Measurements from ENCODE around the gene DDX60.

Gene DDX60

DNA sequence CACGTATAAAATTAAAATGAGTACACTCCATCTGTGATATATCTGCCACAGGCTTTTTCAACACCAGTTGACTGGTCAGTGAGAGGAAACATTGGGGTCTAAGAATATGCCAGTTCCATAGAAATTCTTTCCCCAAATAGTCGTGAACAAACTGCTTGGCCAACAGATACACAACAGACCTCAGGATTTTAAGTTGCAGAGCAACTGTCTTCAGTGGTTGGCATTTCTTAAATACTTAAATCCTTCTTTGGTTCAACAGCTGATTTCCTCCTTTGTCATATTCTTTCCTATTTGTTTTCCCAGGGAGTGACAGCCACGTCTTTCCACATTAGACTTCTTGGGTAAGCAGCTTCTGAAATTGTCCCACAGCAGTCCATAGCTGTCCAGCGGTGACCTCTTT is 7.0 kb upstream of the DDX60 start:
- Histone ChIP-seq H3K36me3 (no peaks in the 10 kb centered on the region), H3K9me3 (no peaks in the 10 kb centered on the region), H3K4me3 (ENCODE audit: low read depth, low read length) (no peak overlapping the region), H3K4me1 (no peaks in the 10 kb centered on the region), H3K27me3 (no peaks in the 10 kb centered on the region)
- no peak for TF ChIP-seq CTCF (IDR thresholded peaks at IDR 0.05; ENCODE audit: low read depth, low read length)
- DNase-seq, result no peak

- Histone ChIP-seq H3K9me3 (no peaks in the 10 kb centered on the region), H3K27me3 (no peaks in the 10 kb centered on the region), H3K36me3 (no peaks in the 10 kb centered on the region), H3K4me1 (no peaks in the 10 kb centered on the region), H3K4me3 (ENCODE audit: low read depth, low read length) (no peak overlapping the region)
- no peak for DNase-seq
- no peak for TF ChIP-seq CTCF (IDR thresholded peaks at IDR 0.05; ENCODE audit: low read depth, low read length)
These were observed 2.5 kb upstream of the DDX60 start for GRCh38 chr4:168321006-168321405.

DNA sequence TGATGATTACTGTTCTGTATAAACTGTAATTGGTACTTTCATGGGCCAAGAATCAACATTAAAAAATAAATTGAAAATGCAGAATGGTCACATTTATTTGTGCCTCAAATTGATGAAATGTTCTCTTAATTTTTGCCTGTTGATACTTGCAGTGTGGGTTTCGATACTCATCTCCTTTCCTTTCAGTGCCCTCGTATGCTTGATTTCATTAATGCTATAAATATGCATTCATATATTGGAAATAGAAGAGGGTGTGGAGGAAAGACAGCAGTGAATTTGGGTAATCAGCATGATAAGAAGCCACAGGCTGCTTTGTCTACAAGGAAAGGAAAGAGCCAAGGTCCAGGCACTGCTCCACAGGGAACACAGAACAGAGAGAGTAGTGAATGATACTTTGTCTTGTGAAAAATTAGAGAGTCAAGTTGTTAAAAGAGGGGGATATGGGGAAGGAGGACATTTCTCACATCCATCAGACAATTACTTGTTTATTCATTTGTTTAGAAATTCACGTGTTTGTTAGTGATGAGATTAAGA is 1.0 kb upstream of the DDX60 start:
- Histone ChIP-seq H3K4me3 (ENCODE audit: low read depth, low read length) (no peak overlapping the region; the same call in 1 of the 2 replicates), H3K9me3 (no peaks in the 10 kb centered on the region), H3K36me3 (no peaks in the 10 kb centered on the region), H3K4me1 (no peaks in the 10 kb centered on the region), H3K27me3 (no peaks in the 10 kb centered on the region)
- no peak for TF ChIP-seq CTCF (IDR thresholded peaks at IDR 0.05; ENCODE audit: low read depth, low read length)
- no peak for DNase-seq

DNA sequence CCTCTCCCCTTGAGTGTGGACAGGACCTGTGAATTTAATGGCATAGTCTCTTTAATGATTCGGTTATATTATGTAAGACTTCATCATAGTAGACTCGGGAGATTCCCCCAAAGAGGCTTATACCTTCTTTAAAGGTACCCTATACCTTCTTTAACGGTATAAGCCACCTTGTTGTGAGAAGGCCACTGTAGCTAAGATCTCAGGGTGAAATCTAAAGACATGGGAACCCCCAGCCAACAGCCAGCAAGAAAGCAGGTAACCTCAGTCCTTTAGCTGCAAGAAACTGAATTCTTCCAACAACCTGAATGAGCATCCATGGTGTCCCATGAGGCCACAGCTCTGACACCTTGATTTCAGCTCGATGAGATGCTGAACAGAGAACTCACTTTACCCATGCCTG is 931 bp downstream of the DDX60 start:
- no peak for DNase-seq
- no peaks in the 10 kb centered on the region for H3K36me3 ChIP-seq
- no peaks in the 10 kb centered on the region for H3K4me1 ChIP-seq
- no peaks in the 10 kb centered on the region for H3K9me3 ChIP-seq
- no peaks in the 10 kb centered on the region for H3K27me3 ChIP-seq
- H3K4me3 ChIP-seq (ENCODE audit: low read depth, low read length), result peak overlapping the region; percentile 89
- no peak for TF ChIP-seq CTCF (IDR thresholded peaks at IDR 0.05; ENCODE audit: low read depth, low read length)

- peaks cover 7% of the 10 kb centered on the region for H3K4me1 ChIP-seq
- no peak for DNase-seq
- H3K4me3 ChIP-seq (ENCODE audit: low read depth, low read length), result no peak overlapping the region
- H3K27me3 ChIP-seq, result no peaks in the 10 kb centered on the region
- H3K9me3 ChIP-seq, result no peaks in the 10 kb centered on the region
- TF ChIP-seq CTCF (IDR thresholded peaks at IDR 0.05; ENCODE audit: low read depth, low read length), result no peak
- H3K36me3 ChIP-seq, result no peaks in the 10 kb centered on the region
These were observed 8.8 kb downstream of the DDX60 start for GRCh38 chr4:168309781-168310180.

DNA sequence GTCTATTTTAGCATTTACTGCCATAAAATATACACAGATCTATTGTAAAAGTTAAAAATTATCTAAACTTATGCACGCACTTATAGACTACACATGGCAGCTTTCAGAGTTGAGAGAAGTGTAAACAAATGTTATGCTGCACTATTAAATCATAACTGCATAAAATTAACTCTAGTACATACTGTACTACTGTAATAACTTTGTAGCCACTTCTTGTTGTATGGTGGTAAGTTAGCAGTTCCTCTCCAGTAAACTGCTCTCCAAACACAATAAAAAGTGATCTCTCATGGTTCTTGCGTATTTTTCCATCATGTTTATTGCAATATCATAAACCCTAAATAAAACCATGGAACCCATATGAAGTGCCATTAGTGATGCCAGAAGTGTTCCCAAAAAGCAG is 9.6 kb downstream of the DDX60 start:
- H3K4me3 ChIP-seq (ENCODE audit: low read depth, low read length), result no peak overlapping the region
- TF ChIP-seq CTCF (IDR thresholded peaks at IDR 0.05; ENCODE audit: low read depth, low read length), result no peak
- no peaks in the 10 kb centered on the region for H3K9me3 ChIP-seq
- H3K27me3 ChIP-seq, result no peaks in the 10 kb centered on the region
- peaks cover 7% of the 10 kb centered on the region for H3K4me1 ChIP-seq
- no peak for DNase-seq
- no peaks in the 10 kb centered on the region for H3K36me3 ChIP-seq
